SK-N-SH treated with all-trans-retinoic acid at 6 μM for 48 hours (cell line): ENCODE results near the gene SYNDIG1.

Source experiments
- ESRRG ChIP-seq: fragments of 250-450 bp; sonication (Bioruptor Pico); IDR thresholded peaks from 2 replicates; pipeline ENCODE4 v1.6.1; 2021; ENCODE audit warnings: mild to moderate bottlenecking
- ISL1 ChIP-seq: fragments of 250-450 bp; sonication (Bioruptor Pico); IDR thresholded peaks from 2 replicates; pipeline ENCODE4 v2.1.2; 2022; ENCODE audit warnings: mild to moderate bottlenecking, moderate library complexity
- PPARA ChIP-seq: fragments of 250-450 bp; sonication (Bioruptor Pico); IDR thresholded peaks from 2 replicates; pipeline ENCODE4 v1.5.0; 2020; ENCODE audit warnings: mild to moderate bottlenecking, borderline replicate concordance
- SNAI2 ChIP-seq: fragments of 250-450 bp; sonication (Bioruptor Pico); IDR thresholded peaks from 2 replicates; pipeline ENCODE4 v1.5.0; 2020; ENCODE audit warnings: mild to moderate bottlenecking, moderate library complexity
- ZC3H10 ChIP-seq: fragments of 250-450 bp; sonication (Bioruptor Pico); IDR thresholded peaks from 2 replicates; pipeline ENCODE4 v1.5.1; 2021; ENCODE audit warnings: mild to moderate bottlenecking, moderate library complexity
- ZFP3 ChIP-seq: fragments of 250-450 bp; sonication (Bioruptor Pico); IDR thresholded peaks from 2 replicates; pipeline ENCODE4 v1.5.0; 2020; ENCODE audit warnings: mild to moderate bottlenecking, moderate library complexity
- ZNF70 ChIP-seq: fragments of 450-650 bp; formaldehyde crosslinking; IDR thresholded peaks from 2 replicates; pipeline ENCODE4 v1.5.0; 2020; ENCODE audit warnings: mild to moderate bottlenecking, moderate library complexity
- ZNF8 ChIP-seq: fragments of 450-650 bp; formaldehyde crosslinking; IDR thresholded peaks from 2 replicates; pipeline ENCODE4 v1.5.0; 2020; ENCODE audit warnings: mild to moderate bottlenecking, moderate library complexity
- TF ChIP-seq, protein P1 (sequence below): fragments of 250-450 bp; sonication (Bioruptor Pico); IDR thresholded peaks from 2 replicates; pipeline ENCODE4 v1.8.0; 2020; ENCODE audit warnings: mild to moderate bottlenecking, moderate library complexity, borderline replicate concordance
- TF ChIP-seq, protein P2 (sequence below): fragments of 250-450 bp; sonication (Bioruptor Pico); IDR thresholded peaks from 2 replicates; pipeline ENCODE4 v1.5.0; 2020; ENCODE audit warnings: mild to moderate bottlenecking, moderate library complexity
- TF ChIP-seq, protein P3 (sequence below): fragments of 250-450 bp; sonication (Bioruptor Pico); IDR thresholded peaks from 2 replicates; pipeline ENCODE4 v1.8.0; 2021; ENCODE audit warnings: low read depth, mild to moderate bottlenecking, moderate library complexity, borderline replicate concordance

DNA sequence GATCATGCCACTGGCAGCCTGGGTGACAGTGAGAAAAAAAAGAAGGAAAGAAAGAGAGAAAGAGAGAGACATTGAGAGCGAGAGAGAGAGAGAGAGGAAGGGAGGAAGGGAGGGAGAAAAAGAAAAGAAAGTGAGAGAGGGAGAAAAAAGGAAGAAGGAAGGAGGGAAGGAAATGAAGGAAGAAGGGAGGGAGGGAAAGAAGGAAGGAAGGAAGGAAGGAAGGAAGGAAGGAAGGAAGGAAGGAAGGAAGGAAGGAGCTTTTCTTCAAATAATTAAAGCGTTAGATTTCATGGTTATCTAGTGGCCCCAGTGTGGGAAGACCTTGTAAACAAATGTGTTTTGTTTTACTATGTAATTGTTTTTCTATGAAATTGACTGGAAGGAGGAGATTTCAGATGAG is 170.8 kb downstream of the SYNDIG1 start:
- TF ChIP-seq, protein P1, sequence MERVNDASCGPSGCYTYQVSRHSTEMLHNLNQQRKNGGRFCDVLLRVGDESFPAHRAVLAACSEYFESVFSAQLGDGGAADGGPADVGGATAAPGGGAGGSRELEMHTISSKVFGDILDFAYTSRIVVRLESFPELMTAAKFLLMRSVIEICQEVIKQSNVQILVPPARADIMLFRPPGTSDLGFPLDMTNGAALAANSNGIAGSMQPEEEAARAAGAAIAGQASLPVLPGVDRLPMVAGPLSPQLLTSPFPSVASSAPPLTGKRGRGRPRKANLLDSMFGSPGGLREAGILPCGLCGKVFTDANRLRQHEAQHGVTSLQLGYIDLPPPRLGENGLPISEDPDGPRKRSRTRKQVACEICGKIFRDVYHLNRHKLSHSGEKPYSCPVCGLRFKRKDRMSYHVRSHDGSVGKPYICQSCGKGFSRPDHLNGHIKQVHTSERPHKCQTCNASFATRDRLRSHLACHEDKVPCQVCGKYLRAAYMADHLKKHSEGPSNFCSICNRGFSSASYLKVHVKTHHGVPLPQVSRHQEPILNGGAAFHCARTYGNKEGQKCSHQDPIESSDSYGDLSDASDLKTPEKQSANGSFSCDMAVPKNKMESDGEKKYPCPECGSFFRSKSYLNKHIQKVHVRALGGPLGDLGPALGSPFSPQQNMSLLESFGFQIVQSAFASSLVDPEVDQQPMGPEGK (CRISPR knock-in tag), result no peak
- no peak for TF ChIP-seq ZNF8 (CRISPR knock-in tag)
- no peak for TF ChIP-seq ESRRG
- TF ChIP-seq SNAI2 (CRISPR knock-in tag), result no peak
- TF ChIP-seq, protein P2, sequence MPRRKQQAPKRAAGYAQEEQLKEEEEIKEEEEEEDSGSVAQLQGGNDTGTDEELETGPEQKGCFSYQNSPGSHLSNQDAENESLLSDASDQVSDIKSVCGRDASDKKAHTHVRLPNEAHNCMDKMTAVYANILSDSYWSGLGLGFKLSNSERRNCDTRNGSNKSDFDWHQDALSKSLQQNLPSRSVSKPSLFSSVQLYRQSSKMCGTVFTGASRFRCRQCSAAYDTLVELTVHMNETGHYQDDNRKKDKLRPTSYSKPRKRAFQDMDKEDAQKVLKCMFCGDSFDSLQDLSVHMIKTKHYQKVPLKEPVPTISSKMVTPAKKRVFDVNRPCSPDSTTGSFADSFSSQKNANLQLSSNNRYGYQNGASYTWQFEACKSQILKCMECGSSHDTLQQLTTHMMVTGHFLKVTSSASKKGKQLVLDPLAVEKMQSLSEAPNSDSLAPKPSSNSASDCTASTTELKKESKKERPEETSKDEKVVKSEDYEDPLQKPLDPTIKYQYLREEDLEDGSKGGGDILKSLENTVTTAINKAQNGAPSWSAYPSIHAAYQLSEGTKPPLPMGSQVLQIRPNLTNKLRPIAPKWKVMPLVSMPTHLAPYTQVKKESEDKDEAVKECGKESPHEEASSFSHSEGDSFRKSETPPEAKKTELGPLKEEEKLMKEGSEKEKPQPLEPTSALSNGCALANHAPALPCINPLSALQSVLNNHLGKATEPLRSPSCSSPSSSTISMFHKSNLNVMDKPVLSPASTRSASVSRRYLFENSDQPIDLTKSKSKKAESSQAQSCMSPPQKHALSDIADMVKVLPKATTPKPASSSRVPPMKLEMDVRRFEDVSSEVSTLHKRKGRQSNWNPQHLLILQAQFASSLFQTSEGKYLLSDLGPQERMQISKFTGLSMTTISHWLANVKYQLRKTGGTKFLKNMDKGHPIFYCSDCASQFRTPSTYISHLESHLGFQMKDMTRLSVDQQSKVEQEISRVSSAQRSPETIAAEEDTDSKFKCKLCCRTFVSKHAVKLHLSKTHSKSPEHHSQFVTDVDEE (CRISPR knock-in tag), result no peak
- TF ChIP-seq ZNF70 (CRISPR knock-in tag), result no peak
- no peak for TF ChIP-seq ZC3H10
- TF ChIP-seq ZFP3 (CRISPR knock-in tag), result no peak
- TF ChIP-seq PPARA (CRISPR knock-in tag), result no peak
- TF ChIP-seq ISL1, result no peak
- TF ChIP-seq, protein P3, sequence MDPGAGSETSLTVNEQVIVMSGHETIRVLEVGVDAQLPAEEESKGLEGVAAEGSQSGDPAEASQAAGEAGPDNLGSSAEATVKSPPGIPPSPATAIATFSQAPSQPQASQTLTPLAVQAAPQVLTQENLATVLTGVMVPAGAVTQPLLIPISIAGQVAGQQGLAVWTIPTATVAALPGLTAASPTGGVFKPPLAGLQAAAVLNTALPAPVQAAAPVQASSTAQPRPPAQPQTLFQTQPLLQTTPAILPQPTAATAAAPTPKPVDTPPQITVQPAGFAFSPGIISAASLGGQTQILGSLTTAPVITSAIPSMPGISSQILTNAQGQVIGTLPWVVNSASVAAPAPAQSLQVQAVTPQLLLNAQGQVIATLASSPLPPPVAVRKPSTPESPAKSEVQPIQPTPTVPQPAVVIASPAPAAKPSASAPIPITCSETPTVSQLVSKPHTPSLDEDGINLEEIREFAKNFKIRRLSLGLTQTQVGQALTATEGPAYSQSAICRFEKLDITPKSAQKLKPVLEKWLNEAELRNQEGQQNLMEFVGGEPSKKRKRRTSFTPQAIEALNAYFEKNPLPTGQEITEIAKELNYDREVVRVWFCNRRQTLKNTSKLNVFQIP (CRISPR knock-in tag), result no peak
